ENCODE measurements around the gene YPEL1.

DNA sequence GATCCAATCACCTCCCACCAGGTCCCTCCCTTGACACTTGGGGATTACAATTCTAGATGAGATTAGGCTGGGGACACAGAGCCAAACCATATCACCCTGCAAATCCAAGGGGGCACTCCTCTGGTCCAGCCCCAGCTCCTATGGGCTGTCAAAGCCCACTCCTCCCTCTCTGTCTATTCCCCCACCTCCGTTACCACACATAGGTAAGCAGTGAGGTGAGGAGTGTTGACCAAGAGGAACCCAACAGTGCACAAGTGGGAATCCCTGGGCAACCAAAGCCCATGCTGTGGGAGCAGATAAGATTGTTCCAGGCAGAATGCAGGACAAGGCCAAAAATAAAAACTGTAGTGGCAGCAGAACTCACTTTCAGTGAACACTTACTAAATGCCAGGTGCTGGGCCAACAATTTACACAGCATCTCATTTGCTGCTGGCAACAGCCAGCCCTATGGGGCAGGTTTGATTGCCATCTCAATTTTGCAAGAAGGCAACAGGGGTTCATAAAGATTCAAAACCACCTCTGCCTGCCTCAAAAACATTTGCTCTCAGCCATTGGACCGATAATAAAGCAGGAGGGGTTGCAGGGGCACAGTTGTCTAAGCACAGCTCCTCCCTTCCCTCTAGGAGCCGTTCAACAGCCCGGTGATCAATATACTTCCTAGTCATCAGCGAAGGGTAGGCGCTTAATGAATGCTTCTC, 84.6 kb downstream of the YPEL1 start:
- no peak for TF ChIP-seq TAF1 (IDR thresholded peaks at IDR 0.05; ENCODE audit: low read depth, low read length)
- no peak for TF ChIP-seq POU2F2 (IDR thresholded peaks at IDR 0.05; ENCODE audit: low read depth, low read length)
- TF ChIP-seq POLR2A (IDR thresholded peaks at IDR 0.05; ENCODE audit: low read depth, low read length), result no peak
- TF ChIP-seq POLR2AphosphoS5 (IDR thresholded peaks at IDR 0.05; ENCODE audit: low read depth, low read length), result no peak

Data from GM12891 (cell line).